Duodenal mucosa (tissue), 2 donors: ENCODE results near the gene WWOX.

ENCODE experiments used
- H3K27ac ChIP-seq: one replicate; pipeline ENCODE4 v1.7.0; 2013; ENCODE audit warnings: low read depth, low read length
- H3K27me3 ChIP-seq, 2 donors: one replicate each; pipeline ENCODE4 v1.7.0; 2013; ENCODE audit warnings: low read length in 2 of 2, control low read depth in 1 of 2; ENCODE audit not compliant: insufficient read depth in 2 of 2, control insufficient read depth in 1 of 2
- H3K36me3 ChIP-seq, 2 donors: one replicate each; pipeline ENCODE4 v1.7.0; 2013; ENCODE audit warnings: low read length in 2 of 2, control low read depth in 1 of 2; ENCODE audit not compliant: insufficient read depth in 2 of 2, control insufficient read depth in 1 of 2
- H3K4me1 ChIP-seq, 2 donors: one replicate each; pipeline ENCODE4 v1.7.0; 2013; ENCODE audit warnings: low read length in 2 of 2, control low read depth in 1 of 2; ENCODE audit not compliant: insufficient read depth in 2 of 2, control insufficient read depth in 1 of 2
- H3K4me3 ChIP-seq, 2 donors: one replicate each; pipeline ENCODE4 v1.7.0; 2013; ENCODE audit warnings: low read length in 2 of 2, low read depth in 1 of 2
- H3K9ac ChIP-seq, 2 donors: one replicate each; pipeline ENCODE4 v1.7.0; 2013; ENCODE audit warnings: low read length in 2 of 2, low read depth in 1 of 2
- H3K9me3 ChIP-seq, 2 donors: one replicate each; pipeline ENCODE4 v1.7.0; 2013; ENCODE audit warnings: low read length in 2 of 2, control low read depth in 1 of 2; ENCODE audit not compliant: control insufficient read depth in 1 of 2

Gene WWOX

DNA sequence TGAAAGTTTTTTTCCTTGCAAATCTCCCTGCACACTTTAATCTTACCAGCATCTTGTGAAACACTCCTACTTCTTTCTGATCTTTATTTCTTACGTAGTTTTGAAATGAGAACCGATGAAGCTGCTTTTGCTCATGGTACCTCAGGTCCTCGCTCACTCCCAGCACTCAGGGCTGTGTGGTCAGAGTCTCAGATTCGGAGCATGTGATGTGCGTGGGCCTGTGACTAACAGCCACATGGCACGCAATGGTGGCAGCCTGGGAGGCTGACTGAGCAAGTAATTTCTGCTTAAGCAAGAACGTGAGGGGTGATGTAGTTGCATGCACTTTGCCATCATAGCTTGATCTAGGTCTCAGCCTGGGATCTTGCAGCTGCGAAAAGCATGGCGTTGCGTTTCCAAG, 876.8 kb downstream of the WWOX start:
- no peak overlapping the region for H3K4me3 ChIP-seq
- no peak overlapping the region for H3K27ac ChIP-seq
- H3K9ac ChIP-seq, result no peak overlapping the region
- H3K27me3 ChIP-seq, result no peaks in the 10 kb centered on the region
- H3K36me3 ChIP-seq, result no peaks in the 10 kb centered on the region
- no peaks in the 10 kb centered on the region for H3K4me1 ChIP-seq
- H3K9me3 ChIP-seq, result no peaks in the 10 kb centered on the region

DNA sequence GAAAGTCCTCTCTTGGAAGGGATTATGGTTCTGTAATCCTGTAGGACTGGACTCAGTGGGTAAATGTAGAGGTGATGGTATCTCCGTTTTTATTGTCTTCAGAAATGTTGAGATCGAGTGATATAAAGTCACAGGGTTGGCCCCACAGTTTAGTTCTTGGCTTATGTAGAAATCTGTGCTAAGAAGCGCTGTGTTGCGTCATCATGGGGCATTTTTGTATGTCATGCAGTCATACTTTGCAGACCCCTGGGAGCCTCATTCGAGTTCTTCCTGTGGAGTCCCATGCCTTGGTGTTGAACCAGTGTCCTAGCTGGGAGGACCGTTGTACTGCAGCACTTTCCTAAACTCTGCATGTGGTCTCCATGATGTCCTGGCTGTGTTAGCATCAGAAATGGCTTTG, 881.4 kb downstream of the WWOX start:
- no peak overlapping the region for H3K9ac ChIP-seq
- peaks cover 0 to 5% of the 10 kb centered on the region in 2 donors for H3K4me1 ChIP-seq
- H3K9me3 ChIP-seq, result peaks cover 0 to 3% of the 10 kb centered on the region in 2 donors
- H3K4me3 ChIP-seq, result no peak overlapping the region
- H3K27me3 ChIP-seq, result no peaks in the 10 kb centered on the region
- H3K27ac ChIP-seq, result no peak overlapping the region
- H3K36me3 ChIP-seq, result no peaks in the 10 kb centered on the region

DNA sequence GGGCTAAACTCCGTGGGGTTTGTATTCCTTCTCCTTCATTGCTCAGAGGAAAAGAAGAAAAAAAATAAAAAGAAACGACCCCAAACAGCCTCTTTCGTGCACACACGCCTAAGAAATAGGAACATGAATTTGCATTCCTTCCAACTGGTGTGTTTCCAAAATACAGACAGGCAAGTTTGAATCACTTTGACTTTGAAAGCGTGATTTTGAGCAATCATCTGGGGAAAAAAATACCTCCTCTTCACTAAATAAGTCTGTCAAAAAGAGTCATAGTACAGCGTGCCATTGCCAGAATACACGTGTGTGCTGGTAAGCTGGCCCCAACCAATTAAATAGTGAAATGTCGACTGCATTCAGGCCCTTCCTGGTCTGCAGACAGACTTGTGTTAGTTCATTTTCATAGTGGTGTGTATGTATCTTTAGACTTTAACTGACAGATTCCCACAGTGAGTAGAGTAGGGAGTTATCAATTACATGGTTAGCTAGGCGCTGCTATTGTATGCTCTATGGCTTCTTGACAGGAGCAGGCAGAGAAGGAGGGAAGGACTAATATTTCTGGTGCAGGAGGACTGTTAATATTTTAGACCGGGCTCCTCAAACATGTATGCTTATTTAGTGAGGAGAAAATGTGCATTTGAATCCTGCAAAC, 882.8 kb downstream of the WWOX start:
- Histone ChIP-seq H3K4me1 (peaks cover 0 to 5% of the 10 kb centered on the region in 2 donors), H3K9ac (no peak overlapping the region), H3K4me3 (no peak overlapping the region), H3K27me3 (no peaks in the 10 kb centered on the region), H3K9me3 (peaks cover 0 to 3% of the 10 kb centered on the region in 2 donors), H3K27ac (no peak overlapping the region), H3K36me3 (no peaks in the 10 kb centered on the region)

DNA sequence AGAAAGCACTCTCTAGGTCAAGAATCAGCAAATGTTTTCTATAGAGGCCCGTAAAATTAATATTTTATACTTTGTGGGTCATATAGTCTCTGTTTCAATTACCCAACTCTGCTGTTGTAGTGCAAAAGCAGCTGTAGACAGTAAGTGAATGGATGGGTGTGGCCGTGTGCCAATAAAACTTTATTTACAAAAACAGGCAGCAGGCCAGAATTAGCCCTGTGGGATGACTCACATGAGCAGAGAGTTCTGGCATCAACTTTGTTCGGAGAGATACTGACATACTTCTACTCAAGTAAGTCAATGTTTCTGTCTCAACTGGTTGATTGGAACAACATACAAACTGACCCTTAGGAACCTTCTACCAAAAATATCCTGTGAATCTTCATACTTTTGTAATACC, 884.9 kb downstream of the WWOX start:
- Histone ChIP-seq H3K9me3 (peaks cover 0 to 3% of the 10 kb centered on the region in 2 donors), H3K27ac (no peak overlapping the region), H3K27me3 (no peaks in the 10 kb centered on the region), H3K36me3 (no peaks in the 10 kb centered on the region), H3K4me1 (peaks cover 0 to 5% of the 10 kb centered on the region in 2 donors), H3K9ac (no peak overlapping the region), H3K4me3 (peak overlapping the region in 1 of 2 donors; percentile 28)

DNA sequence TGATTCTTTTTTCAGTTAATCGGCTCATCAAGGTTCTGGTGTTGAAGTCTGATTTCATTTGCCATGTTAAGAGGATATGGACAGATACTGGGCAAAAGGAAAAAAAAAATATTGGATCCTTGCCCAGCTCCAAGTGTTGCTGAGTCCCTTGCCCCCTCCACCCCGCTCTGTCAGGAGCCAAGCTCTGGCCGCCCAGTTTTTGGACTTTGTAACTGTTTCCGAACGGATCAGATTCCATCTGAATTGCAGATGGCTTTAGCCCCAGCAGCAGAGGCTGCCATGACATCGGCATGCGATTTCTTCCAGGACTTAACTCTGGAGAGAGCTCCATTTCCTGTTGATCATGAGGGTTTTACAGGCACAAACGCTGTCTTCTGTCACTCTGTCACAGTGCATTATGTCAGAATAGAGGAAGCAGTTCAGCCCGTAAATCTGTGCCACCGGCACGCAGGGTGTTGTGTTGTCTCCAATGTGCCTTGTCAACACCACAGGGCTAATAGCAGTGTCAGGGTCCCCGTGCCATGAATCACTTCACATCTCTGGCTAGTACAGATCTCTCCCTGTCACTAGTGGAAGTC, 885.5 kb downstream of the WWOX start:
- H3K27me3 ChIP-seq, result no peaks in the 10 kb centered on the region
- H3K4me1 ChIP-seq, result peaks cover 0 to 5% of the 10 kb centered on the region in 2 donors
- H3K9me3 ChIP-seq, result peaks cover 0 to 3% of the 10 kb centered on the region in 2 donors
- no peak overlapping the region for H3K9ac ChIP-seq
- no peak overlapping the region for H3K27ac ChIP-seq
- no peaks in the 10 kb centered on the region for H3K36me3 ChIP-seq
- H3K4me3 ChIP-seq, result peak overlapping the region in 1 of 2 donors; percentile 32

DNA sequence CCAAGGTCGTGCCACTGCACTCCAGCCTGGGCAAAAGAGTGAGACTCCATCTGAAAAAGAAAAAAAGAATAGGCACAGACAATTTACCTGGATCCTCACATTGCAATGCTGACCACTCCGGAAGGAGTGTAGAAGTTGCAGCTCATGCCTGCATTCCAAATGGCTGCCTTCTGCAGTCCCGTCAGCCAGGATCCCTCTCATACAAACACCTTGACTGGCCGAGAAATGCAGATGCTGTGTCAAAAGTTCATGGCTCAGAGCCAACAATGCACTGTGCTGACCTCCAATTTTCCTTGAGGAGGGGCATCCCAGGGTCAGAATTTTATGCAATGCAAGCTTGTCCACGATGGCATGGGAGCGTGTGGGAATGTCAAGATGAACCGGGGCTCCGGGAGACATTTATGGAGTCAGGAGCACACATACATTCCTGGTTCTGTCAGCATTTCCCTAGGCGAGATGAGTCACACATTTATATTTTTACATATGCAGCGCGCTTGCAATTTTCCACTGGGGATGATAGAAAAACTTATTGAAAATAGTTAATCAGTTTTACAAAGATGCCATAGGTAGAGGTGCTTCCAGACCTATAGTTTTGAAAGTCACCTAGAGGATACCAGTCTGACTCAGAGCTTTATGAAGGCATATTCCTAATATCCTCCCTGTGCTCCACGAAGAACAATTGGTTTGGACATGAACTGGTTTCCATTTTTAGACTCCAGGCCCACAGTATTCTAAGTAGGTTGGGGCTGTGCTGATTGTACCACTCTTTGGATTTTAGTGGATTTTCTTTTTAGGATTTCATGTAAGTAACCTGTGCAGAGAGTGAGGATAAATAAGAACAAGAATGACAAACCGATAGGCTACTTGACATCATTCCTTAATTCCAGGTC, 886.5 kb downstream of the WWOX start:
- Histone ChIP-seq H3K9ac (no peak overlapping the region), H3K27ac (no peak overlapping the region), H3K4me3 (no peak overlapping the region), H3K27me3 (no peaks in the 10 kb centered on the region), H3K36me3 (no peaks in the 10 kb centered on the region), H3K4me1 (peaks cover 0 to 5% of the 10 kb centered on the region in 2 donors), H3K9me3 (peaks cover 0 to 3% of the 10 kb centered on the region in 2 donors)

DNA sequence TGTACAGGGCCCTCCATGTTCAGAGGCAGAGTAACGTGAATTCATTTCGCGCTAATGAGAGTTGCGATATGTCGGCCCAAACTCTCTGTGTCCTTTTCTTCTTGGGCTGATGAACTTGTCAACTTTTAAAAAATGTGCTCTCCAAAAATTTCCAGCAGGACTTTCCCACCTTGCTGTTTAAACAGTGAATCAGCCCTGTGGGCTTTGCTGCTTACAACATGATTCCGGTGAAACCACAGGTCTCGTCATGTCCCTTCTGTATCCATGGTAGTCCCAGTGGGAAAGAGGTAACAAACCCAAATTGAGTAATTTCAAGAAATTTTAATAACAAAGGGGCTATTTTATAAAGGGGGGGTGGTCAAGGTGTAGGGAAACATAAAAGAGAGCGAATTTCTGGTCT, 888.2 kb downstream of the WWOX start:
- Histone ChIP-seq H3K4me3 (no peak overlapping the region), H3K27me3 (no peaks in the 10 kb centered on the region), H3K9me3 (peaks cover 0 to 3% of the 10 kb centered on the region in 2 donors), H3K27ac (no peak overlapping the region), H3K9ac (no peak overlapping the region), H3K36me3 (no peaks in the 10 kb centered on the region), H3K4me1 (peaks cover 0 to 5% of the 10 kb centered on the region in 2 donors)

DNA sequence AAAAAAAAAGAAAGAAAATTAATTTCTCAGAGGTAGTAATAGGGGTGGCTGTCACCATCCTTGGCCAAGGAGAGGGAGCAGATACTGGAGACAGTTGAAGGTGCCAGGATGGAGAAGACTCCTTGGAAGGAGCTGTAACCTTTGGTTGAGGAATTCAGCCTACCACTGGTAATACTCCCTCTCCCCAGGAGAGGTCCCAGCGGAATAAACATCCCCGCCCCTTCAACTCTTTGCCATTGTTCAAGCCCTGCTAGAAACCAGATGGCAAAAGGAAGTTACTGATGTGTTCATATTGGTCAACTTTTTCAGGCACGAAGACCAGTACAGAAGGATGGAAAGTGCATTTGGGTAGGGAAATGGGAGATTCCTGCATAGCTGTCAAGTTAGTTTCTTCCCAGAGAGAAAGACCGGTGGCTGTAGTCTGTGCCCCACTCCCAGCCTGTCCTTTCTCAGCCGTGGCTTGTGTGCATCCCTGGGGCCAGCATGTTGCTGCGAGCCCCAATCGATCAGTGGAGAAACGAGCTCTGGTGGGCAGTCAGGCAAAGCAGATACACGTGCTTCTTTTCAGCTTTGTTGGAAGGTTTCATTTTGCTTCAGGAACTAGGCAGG, 889.0 kb downstream of the WWOX start:
- no peaks in the 10 kb centered on the region for H3K27me3 ChIP-seq
- no peak overlapping the region for H3K4me3 ChIP-seq
- H3K27ac ChIP-seq, result no peak overlapping the region
- peaks cover 0 to 5% of the 10 kb centered on the region in 2 donors for H3K4me1 ChIP-seq
- H3K9me3 ChIP-seq, result peaks cover 0 to under 1% of the 10 kb centered on the region in 2 donors
- H3K36me3 ChIP-seq, result no peaks in the 10 kb centered on the region
- H3K9ac ChIP-seq, result no peak overlapping the region

DNA sequence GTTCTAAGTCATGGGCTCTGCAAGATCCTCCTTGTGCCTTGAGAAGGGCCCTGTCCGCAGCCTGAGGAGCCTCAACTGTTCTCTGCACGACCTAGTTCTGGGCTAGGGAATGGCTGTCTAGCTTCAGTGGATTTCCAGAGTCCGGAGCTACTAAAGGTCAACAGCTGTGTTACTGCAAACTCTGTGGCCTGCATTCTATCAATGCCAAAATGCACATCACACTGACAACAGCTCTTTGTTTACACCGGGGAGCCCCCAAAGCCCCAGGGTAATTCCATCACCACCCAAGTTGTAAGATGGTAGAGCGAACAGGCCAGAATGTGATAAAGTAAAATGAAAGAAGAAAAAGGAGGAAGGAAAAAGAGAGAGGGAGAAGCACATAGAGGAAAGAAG, 890.9 kb downstream of the WWOX start:
- Histone ChIP-seq H3K9ac (no peak overlapping the region), H3K4me1 (peaks cover 0 to under 1% of the 10 kb centered on the region in 2 donors), H3K9me3 (no peaks in the 10 kb centered on the region), H3K27ac (no peak overlapping the region), H3K4me3 (no peak overlapping the region), H3K36me3 (no peaks in the 10 kb centered on the region), H3K27me3 (peaks cover 0 to 3% of the 10 kb centered on the region in 2 donors)

DNA sequence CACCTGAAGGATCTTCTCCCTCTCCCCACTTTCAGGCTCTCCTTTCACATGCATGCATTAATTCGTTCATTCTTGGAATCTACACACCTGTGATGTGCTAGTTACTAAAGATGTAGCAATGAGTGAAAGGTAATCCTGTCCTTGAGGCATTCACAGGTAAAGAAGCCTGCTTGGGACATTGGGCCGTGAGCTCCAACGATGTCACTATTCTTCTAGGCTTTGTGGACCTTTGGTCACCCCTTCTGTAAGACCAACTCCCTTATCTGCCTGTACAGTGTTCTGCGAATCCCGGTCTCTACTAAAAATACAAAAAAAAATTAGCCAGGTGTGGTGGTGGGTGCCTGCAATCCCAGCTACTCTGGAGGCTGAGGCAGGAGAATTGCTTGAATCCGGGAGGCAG, 892.5 kb downstream of the WWOX start:
- no peaks in the 10 kb centered on the region for H3K9me3 ChIP-seq
- no peaks in the 10 kb centered on the region for H3K4me1 ChIP-seq
- no peaks in the 10 kb centered on the region for H3K36me3 ChIP-seq
- no peak overlapping the region for H3K4me3 ChIP-seq
- H3K9ac ChIP-seq, result no peak overlapping the region
- H3K27ac ChIP-seq, result no peak overlapping the region
- peaks cover 0 to 3% of the 10 kb centered on the region in 2 donors for H3K27me3 ChIP-seq
